Progenitor cell of endocrine pancreas (in vitro differentiated cells): ENCODE measurements around the gene RAPGEF1. TPM values are rescaled to one million over a fixed set of nuclear protein-coding genes. Genes with fewer than 3 reads are reported as not detected.

Source experiments
- DNase-seq: peaks from one replicate; pipeline ENCODE4 v3.0.0; 2021; ENCODE audit warnings: low spot score; ENCODE audit not compliant: unreplicated experiment
- H3K27ac Mint-ChIP-seq: 2 replicates; pipeline ENCODE4 v1.8.0; 2021; ENCODE audit warnings: mild to moderate bottlenecking, moderate library complexity, mixed read lengths
- H3K27me3 Mint-ChIP-seq: 2 replicates; pipeline ENCODE4 v1.8.0; 2021; ENCODE audit warnings: mixed read lengths
- H3K36me3 Mint-ChIP-seq: 2 replicates; pipeline ENCODE4 v1.8.0; 2022; ENCODE audit warnings: mixed read lengths; ENCODE audit not compliant: insufficient read depth
- H3K4me1 Mint-ChIP-seq: 2 replicates; pipeline ENCODE4 v1.8.0; 2021; ENCODE audit warnings: low read depth, mixed read lengths
- H3K4me3 Mint-ChIP-seq: 2 replicates; pipeline ENCODE4 v1.8.0; 2021; ENCODE audit warnings: low read depth, mild to moderate bottlenecking, moderate library complexity, mixed read lengths
- H3K9me3 Mint-ChIP-seq: 2 replicates; pipeline ENCODE4 v1.8.0; 2021; ENCODE audit warnings: low read depth, mixed read lengths
- total RNA-seq: library from RNA; stranded (reverse); gene quantifications from 2 replicates; pipeline ENCODE4 v1.2.1, GENCODE V29; 2021
- TF ChIP-seq, protein P1 (sequence below): fragments of 200-600 bp; sonication (generic); IDR thresholded peaks from one replicate; pipeline ENCODE4 v1.5.0; 2021; ENCODE audit warnings: antibody characterized with exemption, mild to moderate bottlenecking; ENCODE audit not compliant: unreplicated experiment

Gene RAPGEF1
- total RNA-seq, 1 donor from 2014 or later = 57.3 TPM

DNA sequence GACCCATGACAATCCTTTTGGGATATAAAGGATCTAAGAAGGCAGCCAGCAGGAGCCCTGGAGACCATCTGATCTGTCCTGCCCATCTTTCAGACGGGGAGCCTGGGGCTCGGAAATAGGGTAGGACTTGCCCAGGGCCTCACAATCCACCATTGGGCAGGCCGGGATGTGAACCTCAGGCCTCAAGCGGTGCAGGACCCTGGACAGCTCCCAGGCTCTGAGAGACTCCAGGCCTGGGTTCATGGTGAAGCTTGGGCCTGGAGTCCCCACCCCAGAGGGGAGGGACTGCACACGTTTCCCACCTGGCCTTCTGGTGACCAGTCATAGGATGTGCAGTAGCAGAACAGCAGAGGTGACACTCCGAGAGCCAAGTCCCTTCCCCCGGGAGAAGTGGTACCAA, 36.6 kb upstream of the RAPGEF1 start:
- Mint-ChIP-seq H3K27ac (no peak overlapping the region), H3K4me3 (no peak overlapping the region), H3K36me3 (no peaks in the 10 kb centered on the region), H3K4me1 (no peaks in the 10 kb centered on the region), H3K9me3 (no peaks in the 10 kb centered on the region), H3K27me3 (peaks cover 18% of the 10 kb centered on the region)
- TF ChIP-seq, protein P1, sequence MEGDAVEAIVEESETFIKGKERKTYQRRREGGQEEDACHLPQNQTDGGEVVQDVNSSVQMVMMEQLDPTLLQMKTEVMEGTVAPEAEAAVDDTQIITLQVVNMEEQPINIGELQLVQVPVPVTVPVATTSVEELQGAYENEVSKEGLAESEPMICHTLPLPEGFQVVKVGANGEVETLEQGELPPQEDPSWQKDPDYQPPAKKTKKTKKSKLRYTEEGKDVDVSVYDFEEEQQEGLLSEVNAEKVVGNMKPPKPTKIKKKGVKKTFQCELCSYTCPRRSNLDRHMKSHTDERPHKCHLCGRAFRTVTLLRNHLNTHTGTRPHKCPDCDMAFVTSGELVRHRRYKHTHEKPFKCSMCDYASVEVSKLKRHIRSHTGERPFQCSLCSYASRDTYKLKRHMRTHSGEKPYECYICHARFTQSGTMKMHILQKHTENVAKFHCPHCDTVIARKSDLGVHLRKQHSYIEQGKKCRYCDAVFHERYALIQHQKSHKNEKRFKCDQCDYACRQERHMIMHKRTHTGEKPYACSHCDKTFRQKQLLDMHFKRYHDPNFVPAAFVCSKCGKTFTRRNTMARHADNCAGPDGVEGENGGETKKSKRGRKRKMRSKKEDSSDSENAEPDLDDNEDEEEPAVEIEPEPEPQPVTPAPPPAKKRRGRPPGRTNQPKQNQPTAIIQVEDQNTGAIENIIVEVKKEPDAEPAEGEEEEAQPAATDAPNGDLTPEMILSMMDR = no peak
- peak; percentile 75 for DNase-seq

DNA sequence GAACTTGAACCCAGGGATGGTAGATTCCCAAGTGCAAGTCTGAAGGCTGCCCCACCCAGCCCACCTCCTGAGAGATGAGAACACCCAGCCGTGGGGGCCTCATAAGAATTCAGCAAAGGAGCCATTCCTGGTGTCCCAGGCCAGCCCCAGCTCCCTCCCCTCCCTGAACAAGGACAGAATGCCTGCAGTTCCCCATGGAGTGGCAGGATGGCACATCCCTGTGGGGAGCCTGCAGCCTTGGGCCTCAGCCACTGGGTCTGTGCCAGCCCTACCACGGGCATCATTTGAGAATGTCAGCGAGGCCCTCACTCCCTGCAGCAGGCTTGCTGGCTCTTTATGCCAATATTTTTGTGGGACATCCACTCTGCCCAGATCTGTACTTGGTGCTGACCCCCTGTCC, 36.2 kb upstream of the RAPGEF1 start:
- TF ChIP-seq, protein P1 = no peak

GRCh38 chr9:131774636-131775035, 34.8 kb upstream of the RAPGEF1 start:
- DNase-seq = no peak
- no peaks in the 10 kb centered on the region for H3K9me3 Mint-ChIP-seq
- no peak overlapping the region for H3K4me3 Mint-ChIP-seq
- H3K27me3 Mint-ChIP-seq = peaks cover 28% of the 10 kb centered on the region
- H3K36me3 Mint-ChIP-seq = no peaks in the 10 kb centered on the region
- H3K27ac Mint-ChIP-seq = no peak overlapping the region
- TF ChIP-seq, protein P1 = no peak
- no peaks in the 10 kb centered on the region for H3K4me1 Mint-ChIP-seq

More for the DNA sequence above, 36.2 kb upstream of the RAPGEF1 start:
- peaks cover 15% of the 10 kb centered on the region for H3K27me3 Mint-ChIP-seq
- H3K36me3 Mint-ChIP-seq = no peaks in the 10 kb centered on the region
- DNase-seq = no peak
- no peak overlapping the region for H3K4me3 Mint-ChIP-seq
- H3K9me3 Mint-ChIP-seq = no peaks in the 10 kb centered on the region
- H3K4me1 Mint-ChIP-seq = no peaks in the 10 kb centered on the region
- no peak overlapping the region for H3K27ac Mint-ChIP-seq

- H3K27ac Mint-ChIP-seq = no peak overlapping the region
- peaks cover 24% of the 10 kb centered on the region for H3K27me3 Mint-ChIP-seq
- TF ChIP-seq, protein P1 = no peak
Observed at GRCh38 chr9:131773911-131774379, 34.1 kb upstream of the RAPGEF1 start.

GRCh38 chr9:131772940-131773339, 33.1 kb upstream of the RAPGEF1 start:
- Mint-ChIP-seq H3K4me1 (no peaks in the 10 kb centered on the region), H3K9me3 (no peaks in the 10 kb centered on the region), H3K27me3 (peaks cover 24% of the 10 kb centered on the region), H3K27ac (no peak overlapping the region), H3K36me3 (no peaks in the 10 kb centered on the region), H3K4me3 (no peak overlapping the region)
- DNase-seq = no peak
- TF ChIP-seq, protein P1 = no peak

More at GRCh38 chr9:131773911-131774379, 34.1 kb upstream of the RAPGEF1 start:
- peak; percentile 72 for DNase-seq
- Mint-ChIP-seq H3K9me3 (no peaks in the 10 kb centered on the region), H3K4me1 (no peaks in the 10 kb centered on the region), H3K36me3 (no peaks in the 10 kb centered on the region), H3K4me3 (no peak overlapping the region)
